AG09319 (cell line): Measurements from ENCODE around the gene KDM7A.

ENCODE experiments used
- DNase-seq: peaks from one replicate; pipeline ENCODE4 v3.0.0-alpha.2; 2010; ENCODE audit warnings: low read depth; ENCODE audit errors: extremely low read depth
- CTCF ChIP-seq: IDR thresholded peaks from 2 replicates; pipeline ENCODE4 v1.5.1; 2011; ENCODE audit warnings: low read depth, mild to moderate bottlenecking, inconsistent platforms, low read length, moderate library complexity

KDM7A gene, protein sequence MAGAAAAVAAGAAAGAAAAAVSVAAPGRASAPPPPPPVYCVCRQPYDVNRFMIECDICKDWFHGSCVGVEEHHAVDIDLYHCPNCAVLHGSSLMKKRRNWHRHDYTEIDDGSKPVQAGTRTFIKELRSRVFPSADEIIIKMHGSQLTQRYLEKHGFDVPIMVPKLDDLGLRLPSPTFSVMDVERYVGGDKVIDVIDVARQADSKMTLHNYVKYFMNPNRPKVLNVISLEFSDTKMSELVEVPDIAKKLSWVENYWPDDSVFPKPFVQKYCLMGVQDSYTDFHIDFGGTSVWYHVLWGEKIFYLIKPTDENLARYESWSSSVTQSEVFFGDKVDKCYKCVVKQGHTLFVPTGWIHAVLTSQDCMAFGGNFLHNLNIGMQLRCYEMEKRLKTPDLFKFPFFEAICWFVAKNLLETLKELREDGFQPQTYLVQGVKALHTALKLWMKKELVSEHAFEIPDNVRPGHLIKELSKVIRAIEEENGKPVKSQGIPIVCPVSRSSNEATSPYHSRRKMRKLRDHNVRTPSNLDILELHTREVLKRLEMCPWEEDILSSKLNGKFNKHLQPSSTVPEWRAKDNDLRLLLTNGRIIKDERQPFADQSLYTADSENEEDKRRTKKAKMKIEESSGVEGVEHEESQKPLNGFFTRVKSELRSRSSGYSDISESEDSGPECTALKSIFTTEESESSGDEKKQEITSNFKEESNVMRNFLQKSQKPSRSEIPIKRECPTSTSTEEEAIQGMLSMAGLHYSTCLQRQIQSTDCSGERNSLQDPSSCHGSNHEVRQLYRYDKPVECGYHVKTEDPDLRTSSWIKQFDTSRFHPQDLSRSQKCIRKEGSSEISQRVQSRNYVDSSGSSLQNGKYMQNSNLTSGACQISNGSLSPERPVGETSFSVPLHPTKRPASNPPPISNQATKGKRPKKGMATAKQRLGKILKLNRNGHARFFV

GRCh38 chr7:140176811-140177702 is at the start of gene KDM7A:
TSS of gene KDM7A (minus strand) at chr7:140176983. CDS start at chr7:140176937, 46 bp downstream.
- no peak for TF ChIP-seq CTCF
- DNase-seq: peak; percentile 86

GRCh38 chr7:140225562-140226249 is 48.9 kb upstream of the KDM7A start:
- no peak for DNase-seq

GRCh38 chr7:140223515-140224221 is 46.9 kb upstream of the KDM7A start:
- TF ChIP-seq CTCF: no peak
- DNase-seq: no peak

More at GRCh38 chr7:140225562-140226249, 48.9 kb upstream of the KDM7A start:
- TF ChIP-seq CTCF: no peak

DNA sequence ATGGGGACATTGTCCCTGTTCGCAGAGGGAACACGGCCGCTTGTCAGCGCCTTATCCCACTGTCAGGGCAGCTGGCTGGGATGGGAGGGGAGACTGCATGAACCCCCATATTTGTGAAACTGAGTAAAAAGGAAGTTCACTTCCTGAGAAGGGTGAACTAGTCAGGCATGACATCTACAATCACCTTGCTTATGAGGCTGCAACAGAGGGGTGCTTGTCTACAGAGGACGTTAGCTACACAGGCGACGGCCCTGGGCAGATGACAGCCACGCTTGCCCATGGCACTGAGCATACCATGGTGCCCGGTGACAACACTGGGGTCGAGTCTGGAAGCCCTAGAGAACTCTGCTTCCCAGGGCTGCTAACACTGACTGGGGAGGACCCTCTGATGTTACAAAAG is 46.0 kb upstream of the KDM7A start:
- DNase-seq: no peak
- no peak for TF ChIP-seq CTCF

GRCh38 chr7:140219672-140220524 is 43.1 kb upstream of the KDM7A start:
- no peak for TF ChIP-seq CTCF
- no peak for DNase-seq
